Right atrium auricular region (tissue), 2 donors: Measurements from ENCODE around the gene OR4Q3. TPM values are rescaled to one million over a fixed set of nuclear protein-coding genes. Genes with fewer than 3 reads are reported as not detected.
"Not testable (repeated sequence)": the region's sequence is repeated elsewhere in the genome, so short reads cannot be mapped to it uniquely, and the experiment has no call there.

ENCODE experiments used
- DNase-seq: peaks from one replicate; pipeline ENCODE4 v3.0.0-alpha.2; 2019; ENCODE audit warnings: low spot score
- H3K27ac ChIP-seq, 2 donors: fragments of 200-600 bp; sonication (generic); 1 replicate in 1 of 2; 2 replicates in 1 of 2; pipeline ENCODE4 v1.5.1; 2016 to 2019
- H3K27me3 ChIP-seq, 2 donors: fragments of 200-600 bp; sonication (generic); one replicate each; pipeline versions ENCODE4 v1.5.1 to v1.6.0; 2017 to 2019
- H3K36me3 ChIP-seq: fragments of 200-600 bp; sonication (generic); one replicate; pipeline ENCODE4 v1.5.1; 2016
- H3K4me1 ChIP-seq, 2 donors: fragments of 200-600 bp; sonication (generic); one replicate each; pipeline versions ENCODE4 v1.5.1 to v1.6.0; 2017 to 2019
- H3K4me3 ChIP-seq, 2 donors: fragments of 200-600 bp; sonication (generic); 1 replicate in 1 of 2; 2 replicates in 1 of 2; pipeline ENCODE4 v1.5.1; 2017 to 2019; ENCODE audit warnings: mild to moderate bottlenecking in 1 of 2, moderate library complexity in 1 of 2
- H3K9me3 ChIP-seq, 2 donors: fragments of 200-600 bp; sonication (generic); one replicate each; pipeline ENCODE4 v1.5.1; 2019
- CTCF ChIP-seq, 2 donors: fragments of 200-600 bp; sonication (generic); IDR thresholded peaks; one replicate each; pipeline ENCODE4 v1.5.1; 2019; ENCODE audit warnings: antibody characterized with exemption in 2 of 2
- total RNA-seq, 2 donors: library from RNA; depleted of rRNA; stranded (reverse); fragments of >200 nt; gene quantifications; one replicate each; pipeline ENCODE4 v1.1.0, GENCODE V29; 2016

Gene OR4Q3
- not detected for total RNA-seq

DNA sequence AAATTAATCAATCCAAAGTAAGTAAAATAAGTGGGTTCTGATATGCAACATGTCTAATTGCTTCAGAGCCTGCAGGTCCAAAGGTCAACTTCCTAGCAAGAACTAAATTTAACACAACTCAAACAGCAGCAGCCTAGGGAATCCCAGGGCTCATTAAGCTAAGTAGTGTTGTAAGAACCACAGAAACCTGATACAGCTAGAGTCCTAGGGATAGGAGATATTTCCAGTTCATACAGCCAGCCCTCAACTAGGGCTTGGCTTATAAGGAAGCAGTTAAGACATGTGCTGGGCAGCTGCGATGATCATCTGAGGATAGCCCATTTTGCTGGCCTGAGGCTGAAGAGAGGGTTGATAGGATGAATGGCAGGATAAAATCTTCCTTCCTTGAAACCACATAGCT, at the start of gene OR4Q3:
TSS of gene OR4Q3 (plus strand) at position 316 of the 400 bp plus-strand sequence.
- H3K27ac ChIP-seq = no peak within 1 kb of the TSS
- H3K9me3 ChIP-seq = no peaks in the 10 kb centered on the region
- no peaks in the 10 kb centered on the region for H3K27me3 ChIP-seq
- H3K4me3 ChIP-seq = no peak within 1 kb of the TSS
- TF ChIP-seq CTCF (IDR thresholded peaks at IDR 0.05) = no peak
- DNase-seq = no peak
- no peaks in the 10 kb centered on the region for H3K4me1 ChIP-seq
- no peaks in the 10 kb centered on the region for H3K36me3 ChIP-seq

DNA sequence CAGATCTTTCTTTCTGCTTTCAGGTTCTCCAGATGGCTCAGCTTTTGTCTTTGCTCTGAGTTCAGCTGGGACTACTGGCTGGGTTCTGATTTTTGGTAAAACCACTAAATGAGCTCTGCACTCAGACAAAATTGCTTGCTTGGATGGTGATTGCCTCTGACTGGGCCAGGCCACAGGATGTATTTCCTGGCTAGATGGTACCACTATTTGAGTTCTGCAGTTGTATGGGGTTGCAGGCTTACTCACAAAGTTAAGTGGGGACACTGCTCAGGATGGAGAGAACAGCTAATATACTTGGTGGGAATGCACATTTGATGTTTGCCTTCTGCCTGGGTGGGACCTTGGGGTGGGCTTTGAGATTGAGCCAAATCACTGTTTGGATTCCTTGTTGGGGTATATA, 14.0 kb upstream of the OR4Q3 start:
- no peak for DNase-seq
- Histone ChIP-seq H3K4me3 (no peak overlapping the region), H3K4me1 (no peaks in the 10 kb centered on the region), H3K9me3 (peaks cover 6 to 10% of the 10 kb centered on the region in 2 donors), H3K36me3 (no peaks in the 10 kb centered on the region), H3K27me3 (no peaks in the 10 kb centered on the region), H3K27ac (no peak overlapping the region)
- TF ChIP-seq CTCF (IDR thresholded peaks at IDR 0.05) = no peak

DNA sequence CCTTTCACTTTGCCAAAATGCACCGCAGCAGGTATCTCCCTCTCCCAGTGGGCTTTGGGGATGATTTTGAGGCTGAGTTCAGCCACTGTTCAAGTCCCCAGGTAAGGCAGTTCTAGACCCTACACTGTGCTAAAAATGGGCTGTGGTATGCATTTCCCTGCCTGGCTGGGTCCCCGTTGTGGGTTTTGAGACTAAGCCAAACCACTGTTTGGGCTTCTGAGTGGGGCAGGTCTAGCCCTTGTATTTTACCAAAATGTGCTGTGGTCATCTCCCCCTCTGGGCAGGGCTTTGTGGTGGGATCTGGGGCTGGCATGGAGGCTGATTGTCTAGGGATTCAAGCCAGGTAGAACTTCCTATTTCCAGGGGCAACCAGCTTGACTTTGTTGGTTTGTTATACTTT, 13.6 kb upstream of the OR4Q3 start:
- H3K4me3 ChIP-seq = no peak overlapping the region

GRCh38 chr14:19733893-19734292, 9.5 kb upstream of the OR4Q3 start:
- not testable (repeated sequence) for H3K27ac ChIP-seq, H3K4me1 ChIP-seq, H3K27me3 ChIP-seq, DNase-seq, H3K36me3 ChIP-seq, H3K4me3 ChIP-seq
- H3K9me3 ChIP-seq = peaks cover 6 to 10% of the 10 kb centered on the region in 2 donors

More for the DNA sequence above, 13.6 kb upstream of the OR4Q3 start:
- no peaks in the 10 kb centered on the region for H3K36me3 ChIP-seq
- no peak overlapping the region for H3K27ac ChIP-seq
- no peak for DNase-seq
- H3K4me1 ChIP-seq = no peaks in the 10 kb centered on the region
- peaks cover 6 to 10% of the 10 kb centered on the region in 2 donors for H3K9me3 ChIP-seq
- TF ChIP-seq CTCF (IDR thresholded peaks at IDR 0.05) = no peak
- no peaks in the 10 kb centered on the region for H3K27me3 ChIP-seq

GRCh38 chr14:19752316-19752715, 8.9 kb downstream of the OR4Q3 start:
- H3K27ac ChIP-seq, H3K4me1 ChIP-seq, DNase-seq, H3K4me3 ChIP-seq, H3K27me3 ChIP-seq, H3K9me3 ChIP-seq, H3K36me3 ChIP-seq: not testable (repeated sequence)

- TF ChIP-seq CTCF (IDR thresholded peaks at IDR 0.05) = no peak
- no peak for DNase-seq
- no peak overlapping the region for H3K4me3 ChIP-seq
- no peaks in the 10 kb centered on the region for H3K27me3 ChIP-seq
- H3K9me3 ChIP-seq = no peaks in the 10 kb centered on the region
- no peaks in the 10 kb centered on the region for H3K4me1 ChIP-seq
- no peak overlapping the region for H3K27ac ChIP-seq
- no peaks in the 10 kb centered on the region for H3K36me3 ChIP-seq
These were observed 10.8 kb downstream of the OR4Q3 start for GRCh38 chr14:19754172-19754571.

DNA sequence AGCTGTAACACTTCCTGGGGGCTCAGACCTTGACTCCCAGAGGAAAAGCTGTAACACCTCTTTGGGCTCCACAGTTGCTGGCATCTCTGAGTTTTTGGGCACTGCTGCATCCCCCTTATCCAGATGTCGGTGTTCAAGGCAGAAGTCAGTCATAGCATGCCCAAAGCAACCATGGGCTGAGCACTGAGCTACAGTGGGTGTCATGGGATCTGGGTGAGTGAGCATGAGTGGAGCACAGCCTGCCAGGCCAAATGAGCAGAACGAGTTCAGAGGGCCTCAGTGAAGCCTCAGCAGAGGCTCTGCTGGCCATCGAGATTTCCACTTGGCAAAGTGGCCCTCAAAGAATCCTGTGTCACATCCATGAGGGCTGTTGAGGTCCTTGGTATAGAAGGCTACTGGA, 28.1 kb downstream of the OR4Q3 start:
- not testable (repeated sequence) for H3K4me1 ChIP-seq, H3K9me3 ChIP-seq, H3K36me3 ChIP-seq, H3K27me3 ChIP-seq, DNase-seq, H3K27ac ChIP-seq, H3K4me3 ChIP-seq
